DMS153 treated with DMSO at 0.1 percent for 48 hours (cell line): ENCODE data around the gene EVA1A.

Source experiments
- DNase-seq: peaks from one replicate; lab custom pipeline; 2025; ENCODE audit not compliant: unreplicated experiment; lab: John Stamatoyannopoulos, UW

Gene EVA1A

DNA sequence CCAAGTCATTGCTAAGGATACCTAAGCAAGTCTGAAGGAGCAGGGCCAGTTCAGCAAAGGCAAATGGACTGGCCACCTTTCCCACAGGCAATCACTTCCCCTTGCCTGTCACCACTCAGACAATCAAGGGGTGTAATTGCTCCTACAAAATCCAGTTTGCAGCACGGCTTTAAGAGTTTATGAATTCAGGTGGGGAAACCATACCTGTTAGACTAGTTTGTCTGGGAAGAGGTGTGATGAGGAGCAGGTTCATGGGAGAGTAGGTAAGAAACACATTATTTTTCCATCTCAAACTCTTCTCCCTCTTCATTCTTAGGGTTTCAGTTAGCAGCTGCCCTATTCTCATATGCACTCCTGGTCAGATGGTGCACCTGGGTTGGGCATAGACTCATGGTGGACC, 102.5 kb downstream of the EVA1A start:
- DNase-seq, result no peak

DNA sequence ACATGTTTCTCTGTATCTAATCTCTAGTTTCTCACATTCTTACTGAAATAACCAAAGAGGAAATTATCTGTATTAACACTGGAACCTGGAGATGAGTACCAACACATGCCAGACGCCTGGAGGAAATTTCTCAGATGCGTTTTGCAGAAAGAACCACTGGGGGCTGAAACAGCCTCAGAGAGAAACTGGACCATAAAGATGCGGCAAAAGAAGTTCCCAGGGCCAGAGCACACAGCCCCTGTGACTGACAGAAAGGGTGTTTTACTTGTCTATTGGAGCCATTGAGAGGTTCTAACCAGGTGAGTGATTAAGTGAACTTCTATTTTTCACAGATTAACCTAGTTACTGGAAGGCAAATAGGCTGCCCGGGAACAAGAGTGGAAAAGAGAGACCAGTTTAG, 103.9 kb downstream of the EVA1A start:
- DNase-seq, result no peak

DNA sequence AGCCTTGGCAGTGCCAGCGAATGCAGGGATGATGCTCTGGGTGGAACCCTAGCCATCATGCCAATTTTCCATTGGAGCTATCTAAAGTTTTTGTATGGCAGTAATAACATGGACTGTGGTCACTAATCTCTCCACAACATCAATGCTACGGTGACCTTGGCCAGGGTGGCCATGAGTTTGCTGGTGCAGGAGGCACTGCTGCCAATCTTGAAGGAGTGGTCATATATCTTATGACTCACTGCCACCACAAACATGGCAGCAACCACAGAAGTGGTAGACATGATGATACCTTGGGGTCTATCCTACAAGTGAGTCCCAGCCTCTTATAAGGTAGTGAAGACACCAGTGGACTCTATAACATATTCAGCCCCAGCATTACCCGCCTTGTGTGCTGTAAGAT, 104.6 kb downstream of the EVA1A start:
- no peak for DNase-seq

DNA sequence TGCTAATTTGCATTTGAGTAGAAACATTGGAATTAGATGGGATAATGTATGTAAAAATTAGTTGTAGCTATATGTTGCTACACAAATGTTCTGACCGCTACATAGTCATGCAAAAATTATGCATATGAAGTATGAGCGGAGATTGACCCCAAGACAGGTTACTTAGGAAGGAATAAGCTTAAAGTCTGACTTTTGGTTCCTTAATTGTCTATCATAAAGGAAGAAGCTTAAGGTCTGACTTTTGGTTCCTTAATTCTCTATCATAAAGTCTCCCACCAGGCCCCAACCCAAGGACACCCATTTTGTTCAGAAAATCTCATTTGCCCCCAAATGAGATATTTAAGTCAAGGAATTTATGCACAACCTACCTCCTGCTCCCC, 106.5 kb downstream of the EVA1A start:
- DNase-seq, result no peak

DNA sequence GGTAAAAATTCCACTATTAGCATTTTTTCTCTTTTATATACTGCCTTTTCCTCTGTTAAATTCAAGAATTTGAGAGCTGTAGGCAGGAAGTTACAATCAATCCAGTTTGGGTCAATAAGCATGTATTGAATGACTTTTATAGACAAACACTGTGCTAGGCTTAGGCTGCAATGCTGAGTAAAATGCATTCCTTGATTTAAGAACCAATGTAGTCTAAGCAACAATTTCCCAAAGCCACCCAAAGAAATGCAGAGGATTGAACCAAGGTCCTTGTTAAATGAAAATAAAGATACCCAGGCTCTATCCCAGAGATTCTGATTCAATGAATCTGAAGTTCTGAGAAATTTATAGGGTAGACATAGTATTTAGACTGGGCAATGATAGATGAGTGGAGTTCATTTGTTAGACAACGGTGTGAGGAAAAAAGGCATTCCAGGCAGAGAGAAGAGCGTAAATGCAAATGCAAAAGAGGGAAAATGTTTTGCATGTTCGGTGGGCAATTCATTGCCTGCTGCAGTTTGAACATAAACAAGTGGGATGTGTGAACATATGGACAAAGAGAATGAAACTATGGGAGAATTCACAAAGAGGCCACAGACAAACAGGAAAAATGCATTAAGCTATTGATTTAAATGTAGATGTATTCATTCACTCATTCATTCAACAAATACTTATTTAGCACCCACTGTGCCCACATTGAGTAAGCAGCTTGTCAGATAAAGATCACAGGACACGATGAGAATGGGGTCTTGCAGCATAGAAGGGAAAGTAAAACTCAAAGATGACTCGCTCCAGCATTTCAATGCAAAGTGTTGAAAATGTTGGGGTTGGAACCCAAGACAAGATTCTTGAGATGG, 107.1 kb downstream of the EVA1A start:
- no peak for DNase-seq

DNA sequence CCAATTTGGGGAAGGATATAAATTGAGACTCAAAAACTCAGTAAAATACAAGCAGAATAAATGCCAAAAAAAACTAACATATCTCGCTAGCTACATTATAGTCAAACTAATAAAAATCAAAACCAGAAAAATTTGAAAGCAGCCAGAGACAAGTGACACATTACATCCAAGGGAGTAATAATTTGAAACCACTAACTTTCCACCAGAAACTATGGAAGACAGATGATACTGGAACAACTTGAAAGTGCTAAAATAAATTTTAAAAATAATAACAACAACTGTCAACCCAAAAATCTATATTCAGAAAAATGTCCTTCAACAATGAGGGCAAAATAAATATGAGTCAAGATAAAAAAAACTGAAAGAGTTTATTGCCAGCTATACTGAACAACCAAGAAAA, 110.7 kb downstream of the EVA1A start:
- DNase-seq, result no peak

DNA sequence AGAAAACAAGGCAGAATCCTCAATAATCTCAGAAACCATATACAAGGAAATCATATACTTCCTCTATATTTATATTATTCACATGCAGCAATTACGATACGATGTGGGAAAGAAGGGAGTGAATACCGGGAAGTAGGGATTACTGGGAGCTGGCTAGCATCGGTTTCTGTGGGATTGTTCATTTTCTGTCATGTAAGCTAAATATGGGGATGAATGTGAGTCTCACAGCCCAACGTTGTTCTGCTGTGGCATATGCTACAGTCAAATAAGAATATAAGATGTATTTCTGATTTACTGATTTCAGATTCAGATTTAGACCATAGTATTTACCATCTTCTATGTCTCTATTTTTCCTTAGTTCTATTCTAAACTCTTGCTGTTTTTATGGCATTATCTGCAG, 113.6 kb downstream of the EVA1A start:
- DNase-seq, result no peak
